RWPE2 (cell line): ENCODE results near the gene PDYN.

Source experiments
- ATAC-seq: fragments of 200-7000 bp; cut with Tn5 transposase; 3 replicates; pipeline ENCODE4 v1.9.1; 2021; ENCODE audit warnings: low read depth
- DNase-seq: peaks from one replicate; pipeline ENCODE4 v3.0.0-alpha.2; 2020; ENCODE audit warnings: low spot score
- H3K27ac ChIP-seq: fragments of 450-650 bp; 2 replicates; pipeline ENCODE4 v1.5.1; 2017; ENCODE audit warnings: mild to moderate bottlenecking; ENCODE audit not compliant: poor library complexity, severe bottlenecking
- H3K27me3 ChIP-seq: fragments of 250-450 bp; sonication (Bioruptor Pico); 2 replicates; pipeline ENCODE4 v1.5.1; 2021; ENCODE audit warnings: mild to moderate bottlenecking, moderate library complexity; ENCODE audit not compliant: insufficient read depth, poor library complexity, severe bottlenecking
- H3K36me3 ChIP-seq: fragments of 250-450 bp; sonication (Bioruptor Pico); 2 replicates; pipeline ENCODE4 v1.5.1; 2020; ENCODE audit warnings: low read depth, mild to moderate bottlenecking, moderate library complexity
- H3K4me1 ChIP-seq: fragments of 250-450 bp; sonication (Bioruptor Pico); 2 replicates; pipeline ENCODE4 v1.5.1; 2021; ENCODE audit warnings: mild to moderate bottlenecking, moderate library complexity; ENCODE audit not compliant: insufficient read depth, poor library complexity, severe bottlenecking
- H3K4me3 ChIP-seq: fragments of 250-450 bp; sonication (Bioruptor Pico); 2 replicates; pipeline ENCODE4 v1.5.1; 2021; ENCODE audit warnings: mild to moderate bottlenecking, moderate library complexity; ENCODE audit not compliant: severe bottlenecking
- H3K9me3 ChIP-seq: fragments of 250-450 bp; sonication (Bioruptor Pico); 2 replicates; pipeline ENCODE4 v1.5.1; 2021; ENCODE audit warnings: mild to moderate bottlenecking, moderate library complexity; ENCODE audit not compliant: severe bottlenecking
- TF ChIP-seq, protein P1 (sequence below): fragments of 450-650 bp; IDR thresholded peaks from one replicate; pipeline ENCODE4 v1.5.1; 2017; ENCODE audit warnings: mild to moderate bottlenecking, moderate library complexity; ENCODE audit not compliant: poor library complexity, severe bottlenecking

The PDYN gene

DNA sequence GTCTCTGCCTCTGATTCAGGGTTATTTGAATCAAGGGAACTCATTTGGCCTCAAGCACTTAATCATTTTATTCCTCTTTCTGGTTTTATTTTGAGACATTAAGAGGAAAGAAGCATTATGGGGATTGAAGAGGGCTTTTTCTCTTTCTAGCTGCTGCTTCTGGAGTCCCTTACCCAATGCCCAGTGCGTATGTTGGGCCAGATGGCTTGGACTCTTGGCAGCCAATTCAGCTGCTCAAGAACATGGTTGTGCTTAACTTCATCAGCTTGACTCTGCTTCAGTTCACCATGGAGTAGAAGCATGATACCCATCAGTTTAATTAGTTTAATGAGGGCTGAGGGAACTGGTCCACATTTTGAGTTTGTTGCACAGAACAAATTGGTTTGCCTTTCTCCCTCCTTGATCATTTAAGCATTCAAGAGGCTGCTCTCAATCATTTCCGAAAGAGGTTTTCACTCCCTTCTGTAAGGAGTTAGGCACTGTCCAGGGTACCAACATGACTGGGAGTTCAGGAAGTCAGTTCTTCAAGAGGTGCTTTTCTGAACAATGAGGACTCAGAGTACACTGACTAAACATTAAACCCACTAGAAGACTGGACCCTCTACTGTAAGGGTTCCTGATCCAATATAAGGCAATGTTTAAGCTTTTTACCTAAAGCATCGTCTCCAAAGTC, 14.6 kb downstream of the PDYN start:
- TF ChIP-seq, protein P1, sequence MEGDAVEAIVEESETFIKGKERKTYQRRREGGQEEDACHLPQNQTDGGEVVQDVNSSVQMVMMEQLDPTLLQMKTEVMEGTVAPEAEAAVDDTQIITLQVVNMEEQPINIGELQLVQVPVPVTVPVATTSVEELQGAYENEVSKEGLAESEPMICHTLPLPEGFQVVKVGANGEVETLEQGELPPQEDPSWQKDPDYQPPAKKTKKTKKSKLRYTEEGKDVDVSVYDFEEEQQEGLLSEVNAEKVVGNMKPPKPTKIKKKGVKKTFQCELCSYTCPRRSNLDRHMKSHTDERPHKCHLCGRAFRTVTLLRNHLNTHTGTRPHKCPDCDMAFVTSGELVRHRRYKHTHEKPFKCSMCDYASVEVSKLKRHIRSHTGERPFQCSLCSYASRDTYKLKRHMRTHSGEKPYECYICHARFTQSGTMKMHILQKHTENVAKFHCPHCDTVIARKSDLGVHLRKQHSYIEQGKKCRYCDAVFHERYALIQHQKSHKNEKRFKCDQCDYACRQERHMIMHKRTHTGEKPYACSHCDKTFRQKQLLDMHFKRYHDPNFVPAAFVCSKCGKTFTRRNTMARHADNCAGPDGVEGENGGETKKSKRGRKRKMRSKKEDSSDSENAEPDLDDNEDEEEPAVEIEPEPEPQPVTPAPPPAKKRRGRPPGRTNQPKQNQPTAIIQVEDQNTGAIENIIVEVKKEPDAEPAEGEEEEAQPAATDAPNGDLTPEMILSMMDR = no peak
- no peaks in the 10 kb centered on the region for H3K9me3 ChIP-seq
- no peak for ATAC-seq
- DNase-seq = no peak
- no peak overlapping the region for H3K4me3 ChIP-seq
- no peaks in the 10 kb centered on the region for H3K36me3 ChIP-seq
- H3K27ac ChIP-seq = no peak overlapping the region
- no peaks in the 10 kb centered on the region for H3K4me1 ChIP-seq
- H3K27me3 ChIP-seq = peaks cover 8% of the 10 kb centered on the region

DNA sequence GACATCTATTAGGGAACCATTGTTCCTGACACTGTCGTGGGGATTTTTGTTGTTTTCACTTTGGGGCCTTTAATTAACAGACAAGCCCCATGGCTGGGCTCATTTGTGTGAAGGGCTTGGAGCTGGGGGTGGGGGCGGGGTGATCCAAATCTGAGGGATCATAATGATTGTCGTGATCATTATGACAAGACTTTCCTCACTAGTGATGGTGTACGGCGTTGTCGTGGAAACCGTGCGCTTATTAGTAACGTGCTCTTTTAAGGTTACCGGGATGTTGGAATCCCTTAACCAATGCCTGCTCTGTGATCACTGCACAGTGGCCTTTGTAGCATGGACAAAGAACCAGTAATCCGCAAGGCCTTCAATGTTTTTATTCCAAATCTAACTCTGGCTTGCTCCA, 18.6 kb downstream of the PDYN start:
- TF ChIP-seq, protein P1 = no peak
- ATAC-seq (no peak), DNase-seq (no peak)
- H3K36me3 ChIP-seq = no peaks in the 10 kb centered on the region
- no peak overlapping the region for H3K27ac ChIP-seq
- no peaks in the 10 kb centered on the region for H3K9me3 ChIP-seq
- peaks cover 19% of the 10 kb centered on the region for H3K27me3 ChIP-seq
- no peak overlapping the region for H3K4me3 ChIP-seq
- no peaks in the 10 kb centered on the region for H3K4me1 ChIP-seq

DNA sequence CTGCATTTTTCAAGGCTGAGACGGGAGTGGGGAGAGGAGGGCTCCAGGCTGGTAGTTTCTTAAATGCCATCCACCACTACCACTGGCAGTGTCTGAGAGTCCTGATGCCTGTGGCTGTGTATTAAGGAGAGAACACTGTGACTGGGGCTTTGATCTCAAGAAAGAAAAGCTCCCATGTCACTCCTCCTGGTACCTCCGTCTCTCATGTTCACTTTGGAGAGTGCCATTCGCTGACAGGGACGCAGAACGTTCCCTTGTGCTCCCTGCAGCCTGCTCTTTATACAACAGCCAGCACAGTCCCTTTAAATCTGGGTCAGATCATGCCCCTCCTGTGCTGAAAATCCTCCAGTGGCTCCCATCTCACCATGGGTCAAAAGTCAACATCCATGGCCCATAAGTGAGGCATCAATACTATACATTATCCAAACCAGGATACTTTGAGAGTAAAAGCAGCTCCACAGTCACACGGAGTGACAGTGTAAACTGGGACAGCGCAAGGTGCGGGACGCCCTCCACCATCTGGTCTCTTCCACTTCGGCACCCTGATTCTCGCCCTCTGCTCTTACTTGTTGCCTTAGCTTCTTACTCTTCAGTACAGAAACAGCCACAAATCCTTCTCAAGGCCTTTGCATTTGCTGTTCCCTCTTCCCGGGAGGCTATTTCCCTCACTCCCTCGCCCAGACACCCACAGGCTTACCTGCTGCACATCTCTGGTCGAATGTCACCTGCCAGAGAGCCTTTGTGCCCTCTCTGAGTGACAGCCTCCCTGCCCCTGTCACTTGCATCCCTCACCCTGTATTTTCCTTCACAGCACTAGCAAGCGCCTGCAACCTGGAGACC, 20.0 kb downstream of the PDYN start:
- Histone ChIP-seq H3K4me3 (no peak overlapping the region), H3K4me1 (no peaks in the 10 kb centered on the region), H3K9me3 (no peaks in the 10 kb centered on the region), H3K27ac (no peak overlapping the region), H3K36me3 (no peaks in the 10 kb centered on the region), H3K27me3 (peaks cover 30% of the 10 kb centered on the region)
- no peak for ATAC-seq
- TF ChIP-seq, protein P1 = no peak
- DNase-seq = no peak

DNA sequence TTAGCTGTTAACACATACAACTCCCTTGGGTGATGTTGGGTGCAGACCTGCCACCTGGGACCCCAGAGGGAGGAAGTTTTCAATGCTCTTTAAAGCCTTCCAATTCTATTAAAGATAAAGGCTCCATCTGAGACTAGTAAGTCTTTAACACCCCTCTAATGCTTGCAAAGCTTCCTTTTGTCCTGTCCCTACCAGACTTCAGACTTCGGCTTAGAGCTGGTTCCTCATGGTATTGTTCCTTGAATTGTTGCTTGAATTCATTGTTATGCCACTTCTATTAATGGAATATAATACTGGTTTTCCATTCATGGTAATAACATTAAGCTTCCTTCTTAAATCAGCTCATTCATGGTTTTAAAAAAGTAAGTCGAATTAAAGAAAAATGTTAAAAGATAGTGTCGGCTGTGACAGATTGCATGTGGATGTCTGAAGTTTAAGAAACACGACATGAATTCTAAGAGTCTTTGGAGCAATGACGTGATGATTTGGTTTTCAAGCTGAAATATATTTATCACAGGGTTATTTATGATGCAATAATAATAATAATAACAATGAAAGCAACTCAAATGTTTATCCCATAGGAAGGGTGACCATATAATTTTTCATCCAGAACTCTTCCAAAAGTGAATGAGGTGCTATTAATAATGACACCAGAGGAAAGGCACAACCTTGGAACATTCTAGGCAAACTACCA, 21.8 kb downstream of the PDYN start:
- TF ChIP-seq, protein P1 = no peak
- ATAC-seq (no peak), DNase-seq (no peak)
- no peaks in the 10 kb centered on the region for H3K9me3 ChIP-seq
- no peak overlapping the region for H3K27ac ChIP-seq
- peaks cover 27% of the 10 kb centered on the region for H3K27me3 ChIP-seq
- no peaks in the 10 kb centered on the region for H3K4me1 ChIP-seq
- H3K4me3 ChIP-seq = no peak overlapping the region
- H3K36me3 ChIP-seq = no peaks in the 10 kb centered on the region
